Astrocyte (in vitro differentiated cells and primary cell): ENCODE results near the gene TMEM9.

Source experiments
- EZH2 ChIP-seq: IDR thresholded peaks from 2 replicates; pipeline ENCODE4 v1.6.1; 2012; ENCODE audit warnings: mild to moderate bottlenecking, low read length, inconsistent platforms; ENCODE audit not compliant: insufficient read depth
- TF ChIP-seq, protein P1 (sequence below): IDR thresholded peaks from 2 replicates; pipeline ENCODE4 v1.5.1; 2011; ENCODE audit warnings: low read depth, mild to moderate bottlenecking, inconsistent platforms, low read length, moderate library complexity; ENCODE audit not compliant: insufficient read depth

- TF ChIP-seq, protein P1, sequence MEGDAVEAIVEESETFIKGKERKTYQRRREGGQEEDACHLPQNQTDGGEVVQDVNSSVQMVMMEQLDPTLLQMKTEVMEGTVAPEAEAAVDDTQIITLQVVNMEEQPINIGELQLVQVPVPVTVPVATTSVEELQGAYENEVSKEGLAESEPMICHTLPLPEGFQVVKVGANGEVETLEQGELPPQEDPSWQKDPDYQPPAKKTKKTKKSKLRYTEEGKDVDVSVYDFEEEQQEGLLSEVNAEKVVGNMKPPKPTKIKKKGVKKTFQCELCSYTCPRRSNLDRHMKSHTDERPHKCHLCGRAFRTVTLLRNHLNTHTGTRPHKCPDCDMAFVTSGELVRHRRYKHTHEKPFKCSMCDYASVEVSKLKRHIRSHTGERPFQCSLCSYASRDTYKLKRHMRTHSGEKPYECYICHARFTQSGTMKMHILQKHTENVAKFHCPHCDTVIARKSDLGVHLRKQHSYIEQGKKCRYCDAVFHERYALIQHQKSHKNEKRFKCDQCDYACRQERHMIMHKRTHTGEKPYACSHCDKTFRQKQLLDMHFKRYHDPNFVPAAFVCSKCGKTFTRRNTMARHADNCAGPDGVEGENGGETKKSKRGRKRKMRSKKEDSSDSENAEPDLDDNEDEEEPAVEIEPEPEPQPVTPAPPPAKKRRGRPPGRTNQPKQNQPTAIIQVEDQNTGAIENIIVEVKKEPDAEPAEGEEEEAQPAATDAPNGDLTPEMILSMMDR = no peak
- no peak for TF ChIP-seq EZH2
Measured at GRCh38 chr1:201190005-201190404, 35.7 kb upstream of the TMEM9 start.
